ENCODE results near the gene DLGAP1.

The DLGAP1 gene

DNA sequence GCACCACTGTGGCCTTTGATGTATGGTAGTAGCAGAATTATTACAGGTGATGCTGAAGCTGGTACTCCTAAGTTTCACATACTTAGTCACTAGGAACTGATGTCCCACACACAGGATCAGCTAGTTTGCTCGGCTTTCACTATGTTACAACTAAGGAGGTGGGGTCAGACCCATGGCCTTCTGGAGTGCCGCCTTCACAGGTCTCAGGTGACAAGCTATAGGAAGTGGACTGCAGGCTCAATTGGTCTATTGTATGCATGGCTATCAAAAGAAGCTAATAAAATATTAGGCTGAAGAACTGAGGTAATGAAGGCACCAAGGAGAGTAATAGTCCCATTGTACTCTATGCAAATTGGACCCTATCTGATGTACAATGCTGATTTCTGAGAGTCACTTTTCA lies 170.6 kb downstream of the DLGAP1 start:
- no peak for DNase-seq

DNA sequence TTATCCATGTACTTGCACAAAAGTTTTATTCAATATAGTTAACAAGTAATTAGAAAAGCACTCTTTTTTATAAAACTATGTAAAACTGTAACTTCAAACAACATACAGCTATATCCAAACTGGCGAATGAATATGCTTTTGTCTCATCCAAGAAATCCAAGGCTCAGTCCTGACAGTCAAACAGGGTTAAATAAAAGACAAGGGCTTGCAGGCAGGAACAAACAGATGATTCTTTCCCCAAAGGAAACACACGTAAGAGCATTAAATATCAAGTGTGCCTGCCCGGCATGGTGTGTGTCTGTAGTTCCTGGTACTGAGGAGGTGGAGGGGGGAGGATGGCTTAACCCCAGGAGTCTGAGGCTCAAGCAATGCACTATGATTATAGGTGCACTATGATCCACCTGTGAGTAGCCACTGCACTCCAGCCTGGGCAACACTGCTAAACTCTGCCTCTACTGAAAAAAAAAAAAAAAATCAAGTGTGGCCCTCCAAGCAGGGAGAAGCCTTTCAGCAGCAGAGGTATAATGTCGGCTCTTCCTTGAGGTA lies 171.3 kb downstream of the DLGAP1 start:
- no peak for DNase-seq

DNA sequence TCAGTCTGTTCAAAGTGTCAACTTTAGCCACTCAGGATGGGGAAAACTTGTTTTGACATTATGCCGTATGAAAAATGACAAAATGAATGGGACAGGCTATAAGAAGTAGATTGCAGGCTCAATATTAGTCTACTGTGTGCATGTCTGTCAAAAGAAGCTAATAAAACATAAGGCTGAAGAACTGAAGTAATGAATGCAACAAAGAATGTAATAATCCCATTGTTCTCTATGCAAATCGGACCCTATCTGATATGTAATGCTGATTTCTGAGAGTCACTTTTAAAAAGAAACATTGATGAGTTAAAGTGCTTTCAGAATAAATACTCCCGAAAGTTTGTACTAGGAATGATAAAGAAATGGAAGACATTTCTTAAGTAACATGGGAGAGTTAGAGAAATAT lies 172.2 kb downstream of the DLGAP1 start:
- DNase-seq = no peak

DNA sequence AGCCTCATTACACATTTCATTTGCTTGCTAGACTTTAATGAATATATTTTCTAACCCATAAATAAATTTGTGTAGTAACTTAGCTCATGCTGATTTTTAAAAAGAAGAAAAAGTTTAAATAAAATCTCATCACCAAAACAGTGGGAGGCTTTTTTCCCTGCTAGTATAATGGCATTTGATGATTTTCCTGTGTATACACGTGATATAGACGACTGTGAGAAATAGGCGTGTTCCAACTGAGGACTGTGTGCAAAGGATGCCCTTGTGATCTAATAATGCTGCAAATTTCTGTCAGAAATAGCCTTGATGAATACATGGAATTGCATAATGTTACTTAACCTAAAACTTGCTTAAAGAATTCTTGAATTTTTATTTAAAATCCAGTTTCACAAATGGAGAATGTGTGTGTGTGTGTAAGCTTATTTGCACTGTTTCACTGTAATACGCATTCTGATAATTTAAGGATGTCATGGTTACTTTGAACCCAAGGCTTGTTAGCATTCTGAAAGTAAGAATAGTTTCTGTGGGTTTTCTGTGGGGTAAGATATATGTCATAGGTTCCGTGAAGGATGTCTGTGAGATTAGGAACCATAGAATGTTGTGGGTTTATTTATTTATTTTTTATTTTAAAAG lies 178.0 kb downstream of the DLGAP1 start:
- no peak for DNase-seq

DNA sequence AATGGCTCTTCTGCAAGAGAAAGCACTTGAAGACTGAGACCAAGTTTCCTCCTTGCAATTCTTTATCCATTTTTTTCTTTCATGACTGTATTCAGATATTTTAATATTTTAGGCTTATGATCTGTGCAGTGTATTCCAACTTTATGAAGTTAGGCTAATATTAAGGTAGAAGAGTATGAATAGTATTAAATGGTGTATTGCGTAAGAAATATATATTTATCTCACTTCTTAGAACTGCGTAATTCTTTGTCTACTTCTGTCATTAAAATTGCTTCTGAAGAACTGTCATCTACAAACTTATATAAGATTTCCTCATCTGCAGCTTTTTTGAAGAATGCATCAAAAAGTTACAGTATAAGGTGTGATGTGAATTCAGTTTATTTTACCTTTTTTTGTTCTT lies 183.2 kb downstream of the DLGAP1 start:
- no peak for DNase-seq

DNA sequence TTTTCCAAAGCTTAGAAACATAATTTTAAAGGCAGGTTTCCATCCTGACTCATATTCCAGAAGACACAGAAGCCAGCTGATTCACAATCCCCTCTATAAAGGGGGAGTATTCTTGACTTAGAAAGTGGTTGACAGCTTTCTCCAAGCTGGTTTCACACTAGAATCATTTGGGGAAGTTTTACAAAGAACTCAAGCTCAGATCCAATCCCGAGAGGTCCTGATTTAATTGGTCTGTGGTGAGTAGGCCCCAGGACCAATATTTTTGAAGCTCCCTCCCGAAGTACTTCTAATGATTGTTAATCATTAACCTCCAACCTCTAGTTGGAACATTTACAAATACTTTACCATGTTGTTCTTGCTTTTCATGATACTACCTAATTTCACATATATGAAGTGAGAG lies 184.1 kb downstream of the DLGAP1 start:
- no peak for DNase-seq

- DNase-seq = no peak
These were observed 185.1 kb downstream of the DLGAP1 start for GRCh38 chr18:4270016-4270415.

- DNase-seq = no peak
These were observed 187.5 kb downstream of the DLGAP1 start for GRCh38 chr18:4267641-4268040.

- DNase-seq = no peak
These were observed 190.7 kb downstream of the DLGAP1 start for GRCh38 chr18:4264347-4264791.

- no peak for DNase-seq
These were observed 195.0 kb downstream of the DLGAP1 start for GRCh38 chr18:4260107-4260506.

DNA sequence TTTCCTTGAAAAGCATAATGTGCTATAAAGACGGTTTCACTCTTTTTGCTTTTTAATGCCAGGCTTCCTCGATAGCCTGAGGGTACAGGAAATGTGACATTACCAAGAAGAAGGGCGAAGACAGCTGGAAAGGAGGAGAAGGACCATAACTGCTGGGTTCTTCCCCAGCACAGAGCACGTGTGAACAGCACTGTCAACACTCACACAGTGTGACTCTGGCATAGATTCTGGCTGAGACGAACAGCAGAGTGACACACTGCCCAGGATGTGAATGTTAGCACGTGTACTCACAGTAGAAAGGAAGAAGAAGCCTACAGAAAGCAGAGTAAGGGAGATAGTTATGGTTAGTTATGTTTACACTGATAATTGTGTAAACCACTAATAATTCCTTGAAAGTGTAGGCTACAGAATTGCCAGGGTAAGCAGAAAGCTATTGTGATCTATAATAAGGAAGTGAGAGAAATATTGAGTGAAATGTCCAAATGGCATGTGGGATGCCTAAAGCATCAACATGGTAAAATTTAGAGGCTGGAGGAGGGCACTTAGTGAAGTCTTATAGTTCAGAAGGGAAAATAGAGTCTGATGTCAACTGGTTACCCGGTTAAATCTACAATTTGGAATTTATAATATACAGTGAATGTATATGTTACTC lies 198.2 kb downstream of the DLGAP1 start:
- DNase-seq = no peak

DNA sequence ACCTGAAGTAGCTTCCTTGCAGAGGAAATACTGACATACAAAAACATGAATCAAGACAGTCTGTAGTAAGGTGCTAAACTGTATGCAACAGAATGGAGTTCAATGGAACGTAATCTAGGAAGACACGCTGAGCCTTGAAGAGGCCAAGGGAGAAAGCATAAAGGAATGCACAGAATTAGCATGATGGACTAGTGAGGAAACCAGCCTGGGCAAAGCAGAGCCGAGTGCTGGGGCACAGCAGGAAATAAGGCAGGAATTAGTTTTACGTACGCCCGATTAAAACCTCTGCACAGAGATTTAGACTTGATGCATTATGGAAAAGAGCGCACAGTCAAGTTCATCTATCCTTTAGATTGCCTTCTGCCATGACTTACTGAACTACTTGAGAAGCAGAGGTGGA lies 200.3 kb downstream of the DLGAP1 start:
- DNase-seq = no peak

DNA sequence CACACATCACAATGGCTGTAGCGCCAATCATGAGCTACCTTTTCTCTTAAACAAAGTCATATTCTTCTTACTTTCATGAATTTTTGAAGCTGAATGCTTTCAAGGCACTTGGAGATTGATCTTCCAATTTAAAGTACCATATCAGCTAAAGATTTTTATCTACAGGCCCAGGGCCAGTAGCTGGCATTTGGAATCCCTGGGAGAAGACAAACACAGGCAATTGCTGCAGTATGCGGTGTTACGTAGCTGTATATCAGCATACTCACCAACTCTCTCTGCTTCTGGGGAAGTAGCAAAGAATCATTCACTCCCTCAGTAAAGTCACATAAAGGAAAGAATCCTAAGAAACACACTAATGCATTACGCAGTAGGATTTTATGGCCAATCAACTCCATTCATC lies 202.3 kb downstream of the DLGAP1 start:
- DNase-seq = no peak

DNA sequence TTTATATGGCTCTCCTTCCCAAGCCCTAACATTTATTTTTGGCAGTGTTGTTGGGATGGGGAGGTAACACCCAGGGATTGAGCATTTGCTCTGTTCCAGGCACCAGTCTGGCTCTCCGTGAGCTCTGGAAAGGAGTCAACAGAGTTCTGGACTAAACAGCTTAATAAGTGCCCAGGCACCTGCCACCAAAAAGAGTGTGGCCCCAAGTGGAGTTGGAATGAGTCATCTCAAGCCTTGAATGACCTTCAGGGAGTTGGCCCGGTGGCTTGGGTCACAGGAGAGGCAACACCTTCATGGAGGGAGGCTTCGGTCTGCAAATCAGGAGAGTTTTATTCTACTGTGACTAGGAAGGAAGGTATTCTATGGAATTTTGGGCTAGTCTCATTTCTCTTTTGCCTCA lies 203.2 kb downstream of the DLGAP1 start:
- no peak for DNase-seq

GRCh38 chr18:4251206-4251605 lies 203.9 kb downstream of the DLGAP1 start:
- no peak for DNase-seq

DNA sequence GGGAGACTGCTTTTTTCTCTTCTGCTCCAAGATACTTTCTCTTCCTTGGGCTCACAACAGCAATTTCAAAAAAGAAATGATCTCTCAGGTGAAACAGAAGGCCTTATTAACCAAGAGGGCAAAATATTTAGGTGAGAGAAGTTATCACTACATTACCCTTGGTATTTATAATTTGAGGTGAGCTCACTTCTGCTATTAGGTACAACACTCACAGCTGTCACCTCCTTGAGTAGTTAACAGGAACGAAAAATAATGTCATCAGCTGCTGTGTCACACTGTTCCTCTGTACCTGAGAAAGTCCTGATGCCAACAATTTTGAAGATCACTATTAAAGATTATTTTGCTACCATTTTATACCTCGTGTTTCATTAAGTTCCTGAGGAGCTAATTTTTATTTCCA lies 205.0 kb downstream of the DLGAP1 start:
- no peak for DNase-seq

DNA sequence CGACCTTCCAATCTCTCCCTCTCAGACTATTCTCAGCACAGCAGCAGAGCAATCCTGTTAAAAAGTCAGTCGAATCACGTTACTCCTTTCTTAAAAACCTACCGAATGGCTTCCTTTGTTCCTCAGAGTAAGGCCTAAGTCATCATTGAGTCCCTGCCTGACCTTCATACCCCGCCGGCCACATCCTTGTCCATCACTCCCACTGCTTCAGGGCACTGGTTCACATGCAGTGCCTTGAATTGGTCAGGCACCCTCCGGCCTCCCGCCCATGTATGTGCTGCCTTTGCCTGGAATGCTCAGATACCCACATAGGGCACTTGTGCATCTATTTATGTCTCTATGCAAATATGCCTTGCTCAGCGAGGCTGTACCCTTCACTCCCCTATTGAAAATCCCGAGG lies 206.4 kb downstream of the DLGAP1 start:
- DNase-seq = no peak

DNA sequence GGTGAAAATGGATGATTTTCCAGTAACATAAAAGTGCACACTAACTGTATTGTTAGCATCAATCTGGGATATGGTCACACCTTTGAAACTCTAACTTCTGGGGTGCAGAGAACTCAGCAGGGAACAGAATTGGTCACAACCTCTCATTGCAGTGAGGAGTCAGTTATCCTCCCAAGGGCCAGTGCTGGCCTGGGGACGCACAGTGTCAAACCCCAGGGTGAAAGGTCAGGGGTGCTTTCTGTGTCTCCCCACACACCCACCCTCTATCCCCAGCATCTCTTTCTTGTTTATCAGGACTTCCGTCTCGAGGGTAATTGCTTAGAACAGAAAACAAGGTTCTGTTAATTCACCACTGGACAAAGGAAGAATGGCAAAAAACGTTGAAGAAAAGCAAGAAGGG lies 208.7 kb downstream of the DLGAP1 start:
- DNase-seq = no peak

DNA sequence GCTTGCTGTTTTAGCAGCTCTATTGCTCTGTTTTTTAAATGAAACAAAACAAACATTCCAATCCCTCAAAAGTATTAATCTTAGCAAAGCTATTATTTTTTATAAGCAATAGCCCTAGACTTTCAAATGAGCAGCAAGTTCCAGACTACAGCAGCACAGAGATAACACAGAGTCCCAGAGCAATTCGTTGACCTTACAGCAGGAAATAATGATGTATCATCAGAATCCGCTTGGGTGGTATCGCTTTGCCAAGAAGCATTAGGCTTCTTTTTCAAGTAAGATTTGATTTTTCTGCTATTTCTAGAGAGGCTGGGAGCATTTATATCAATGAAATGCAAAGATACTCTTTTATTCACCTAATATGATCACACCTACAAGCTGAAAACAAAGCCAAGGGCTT lies 209.7 kb downstream of the DLGAP1 start:
- no peak for DNase-seq

DNA sequence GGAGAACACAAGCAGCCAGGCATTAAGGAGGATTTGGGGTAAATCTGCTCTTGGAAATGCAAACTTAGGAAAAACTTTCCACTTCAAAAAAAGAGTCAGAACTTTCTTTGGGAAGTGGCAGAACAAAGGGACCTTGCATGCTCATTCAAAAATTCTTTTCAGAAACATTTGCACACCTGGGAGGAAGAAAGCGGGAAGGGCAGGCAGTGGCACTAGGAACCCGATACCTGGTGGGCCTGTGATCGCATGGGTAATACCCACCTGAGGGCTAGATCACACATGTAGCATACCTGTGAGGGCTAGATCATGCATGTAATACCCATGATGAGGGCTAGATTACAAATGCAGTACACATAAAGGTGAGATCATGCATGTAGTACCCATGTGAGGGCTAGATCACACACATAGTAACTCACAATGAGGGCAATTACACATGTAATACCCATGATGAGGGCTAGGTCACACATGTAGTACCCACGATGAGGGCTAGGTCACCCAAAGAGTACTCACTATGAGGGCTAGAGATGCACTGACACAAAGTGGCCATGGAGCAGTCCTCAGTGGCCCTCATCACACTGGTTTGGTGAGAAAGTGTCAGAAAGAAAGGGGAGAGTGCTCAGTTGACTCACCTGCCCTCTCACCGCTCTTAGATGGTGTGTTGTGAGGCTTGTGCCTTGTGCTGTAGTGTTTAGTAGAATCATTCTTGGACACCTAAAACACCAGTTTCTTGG lies 212.5 kb downstream of the DLGAP1 start:
- DNase-seq = no peak

GRCh38 chr18:4241090-4241617 lies 214.0 kb downstream of the DLGAP1 start:
- no peak for DNase-seq

GRCh38 chr18:4238966-4239365 lies 216.1 kb downstream of the DLGAP1 start:
- DNase-seq = no peak

DNA sequence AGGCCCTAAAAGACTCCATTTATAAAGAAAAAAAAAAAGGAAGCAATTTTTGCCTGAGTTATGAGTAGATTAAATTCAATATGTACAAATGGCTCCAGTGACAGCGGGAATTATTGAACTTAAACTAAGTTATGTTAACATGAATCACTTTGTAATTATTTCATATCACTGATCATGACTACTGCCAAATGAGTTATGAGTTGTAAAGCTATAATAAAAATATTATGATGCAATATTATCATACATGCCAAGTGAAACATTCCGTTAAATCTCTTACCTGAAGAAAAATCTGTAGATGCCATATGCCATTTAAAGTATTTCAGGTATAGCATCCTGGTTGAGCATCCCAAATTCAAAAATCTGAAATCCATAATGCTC lies 217.5 kb downstream of the DLGAP1 start:
- DNase-seq = no peak
